Measurements from ENCODE around the gene TRIM46. TPM values are rescaled to one million over a fixed set of nuclear protein-coding genes. Genes with fewer than 3 reads are reported as not detected.
"Not testable (repeated sequence)": the region's sequence is repeated elsewhere in the genome, so short reads cannot be mapped to it uniquely, and the experiment has no call there.

Gene TRIM46
- total RNA-seq, 1 donor, result 6.5 TPM

GRCh38 chr1:155210314-155211104 lies 36.9 kb downstream of the TRIM46 start:
- H3K4me3 ChIP-seq (ENCODE audit: low read depth, low read length), result no peak overlapping the region
- TF ChIP-seq CTCF (IDR thresholded peaks at IDR 0.05; ENCODE audit: insufficient read depth, low read depth, low read length), result no peak
- DNase-seq (ENCODE audit: low read depth), result no peak

DNA sequence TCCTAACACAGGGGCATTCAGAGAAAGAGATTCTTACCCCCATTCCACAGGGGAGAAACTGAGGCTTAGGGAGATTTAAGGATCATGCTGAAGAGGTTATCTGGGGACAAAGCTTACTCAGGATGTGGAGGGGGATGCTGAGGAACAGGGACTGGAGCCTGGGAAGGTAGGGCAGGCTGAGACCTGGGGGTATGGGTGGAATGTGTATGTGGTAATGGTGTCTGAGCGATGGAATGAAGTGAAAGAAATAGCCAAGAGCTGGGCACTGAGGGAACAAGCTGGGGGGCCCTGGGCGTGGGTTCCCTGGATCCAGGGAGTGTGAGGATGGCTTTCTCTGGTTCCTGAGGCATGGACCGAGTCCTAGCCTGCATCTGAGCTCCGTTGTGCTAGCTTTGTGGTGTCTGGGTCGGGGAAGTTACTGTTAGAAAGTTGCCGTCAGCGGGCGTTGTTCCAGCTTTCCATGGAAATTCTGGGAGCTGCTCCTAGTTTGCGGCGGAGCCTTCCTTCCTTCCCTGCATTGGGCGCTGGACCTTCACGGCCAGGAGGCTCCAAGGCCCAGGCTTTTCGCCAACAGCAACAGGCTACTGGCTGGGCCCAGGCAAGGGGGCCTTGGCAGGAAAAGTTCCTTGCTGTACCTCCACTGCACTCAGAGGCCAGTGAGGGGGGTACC lies 37.9 kb downstream of the TRIM46 start:
- not testable (repeated sequence) for DNase-seq (ENCODE audit: low read depth); H3K4me3 ChIP-seq (ENCODE audit: low read depth, low read length)

DNA sequence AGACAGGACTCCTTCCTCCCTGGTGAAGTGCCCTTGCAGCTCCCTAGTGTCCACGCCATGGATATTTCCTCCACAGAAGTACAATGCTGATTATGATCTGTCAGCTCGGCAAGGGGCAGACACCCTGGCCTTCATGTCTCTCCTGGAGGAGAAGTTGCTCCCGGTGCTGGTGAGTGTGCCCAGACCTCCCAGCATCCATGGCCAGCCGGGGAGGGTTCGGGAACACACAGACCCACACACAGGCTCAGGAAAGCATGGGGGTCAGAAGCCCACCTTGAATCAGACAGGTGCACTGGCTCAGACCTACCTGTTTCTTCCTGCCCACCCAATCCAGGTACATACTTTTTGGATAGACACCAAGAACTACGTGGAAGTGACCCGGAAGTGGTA lies 38.4 kb downstream of the TRIM46 start:
- H3K4me3 ChIP-seq (ENCODE audit: low read depth, low read length); DNase-seq (ENCODE audit: low read depth): not testable (repeated sequence)

- not testable (repeated sequence) for DNase-seq (ENCODE audit: low read depth); H3K4me3 ChIP-seq (ENCODE audit: low read depth, low read length)
These were observed 41.1 kb downstream of the TRIM46 start for GRCh38 chr1:155214702-155215101.

DNA sequence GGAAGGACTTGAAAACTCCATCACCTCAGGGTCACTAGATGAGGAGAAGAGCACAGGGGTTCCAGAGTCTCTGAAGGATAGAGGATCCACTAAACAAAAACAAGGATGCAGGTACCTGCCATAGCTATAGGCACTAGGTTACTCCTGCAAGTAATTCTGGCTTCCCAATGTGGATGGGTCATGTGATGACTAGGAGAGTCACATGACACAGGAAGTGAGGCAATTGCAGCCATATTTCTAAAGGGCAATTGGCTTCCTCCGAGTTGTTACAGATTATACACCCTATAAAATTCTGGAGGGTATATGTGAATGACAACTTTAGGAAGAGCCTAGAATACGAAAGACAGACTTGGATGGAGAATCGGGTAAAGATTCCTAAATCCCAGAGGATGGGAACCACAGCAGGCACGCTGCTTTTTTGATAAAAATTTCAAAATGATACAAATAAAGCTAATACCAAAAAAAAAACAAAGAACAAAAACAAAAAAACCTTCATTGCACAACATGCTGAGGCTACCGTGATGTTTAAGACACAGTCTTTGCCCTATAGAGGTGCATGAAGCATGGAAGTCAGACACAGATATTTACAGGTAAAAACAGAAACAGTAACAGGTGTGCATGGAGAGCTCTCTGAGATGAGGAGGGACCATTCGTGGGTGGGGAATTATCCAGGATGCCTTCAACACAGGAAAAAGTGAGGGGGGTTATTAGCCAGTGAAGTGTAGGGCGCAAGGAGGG lies 45.4 kb downstream of the TRIM46 start:
- H3K4me3 ChIP-seq (ENCODE audit: low read depth, low read length), result no peak overlapping the region
- TF ChIP-seq CTCF (IDR thresholded peaks at IDR 0.05; ENCODE audit: insufficient read depth, low read depth, low read length), result no peak
- peak; percentile 69 for DNase-seq (ENCODE audit: low read depth)

GRCh38 chr1:155219592-155220031 lies 46.0 kb downstream of the TRIM46 start:
- H3K4me3 ChIP-seq (ENCODE audit: low read depth, low read length), result no peak overlapping the region
- no peak for TF ChIP-seq CTCF (IDR thresholded peaks at IDR 0.05; ENCODE audit: insufficient read depth, low read depth, low read length)
- DNase-seq (ENCODE audit: low read depth), result peak; percentile 61

GRCh38 chr1:155220211-155220965 lies 46.7 kb downstream of the TRIM46 start:
- H3K4me3 ChIP-seq (ENCODE audit: low read depth, low read length); DNase-seq (ENCODE audit: low read depth): not testable (repeated sequence)

DNA sequence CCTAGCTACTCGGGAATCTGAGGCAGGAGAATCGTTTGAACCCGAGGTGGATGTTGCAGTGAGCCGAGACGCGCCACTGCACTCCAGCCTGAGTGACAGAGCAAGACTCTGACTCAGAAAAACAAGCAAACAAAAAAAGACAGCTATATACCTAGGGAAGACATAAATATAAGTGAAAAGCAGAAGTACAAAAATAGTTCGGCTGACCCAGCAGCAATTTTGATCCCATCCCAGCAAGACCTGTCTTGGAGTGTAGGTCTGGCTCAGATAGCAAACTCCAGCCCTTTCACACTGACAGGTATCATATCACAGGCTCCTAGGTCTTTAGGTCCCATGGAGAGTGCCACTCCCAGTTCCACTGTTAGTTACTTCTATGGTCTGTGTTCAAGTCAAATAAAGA lies 49.4 kb downstream of the TRIM46 start:
- DNase-seq (ENCODE audit: low read depth), result no peak

GRCh38 chr1:155225404-155225759 lies 51.7 kb downstream of the TRIM46 start:
- H3K4me3 ChIP-seq (ENCODE audit: low read depth, low read length); DNase-seq (ENCODE audit: low read depth): not testable (repeated sequence)

More for the DNA sequence above, 49.4 kb downstream of the TRIM46 start:
- no peak overlapping the region for H3K4me3 ChIP-seq (ENCODE audit: low read depth, low read length)
- TF ChIP-seq CTCF (IDR thresholded peaks at IDR 0.05; ENCODE audit: insufficient read depth, low read depth, low read length), result no peak

Data from fibroblast of villous mesenchyme (primary cell).